Activated CD8-positive, alpha-beta T cell treated with anti-CD3 and anti-CD28 coated beads for 36 hours (primary cell): ENCODE measurements around the gene IVD. TPM values are rescaled to one million over a fixed set of nuclear protein-coding genes. Genes with fewer than 3 reads are reported as not detected.

ENCODE experiments used
- ATAC-seq: fragments of 200-7000 bp; cut with Tn5 transposase; one replicate; pipeline ENCODE4 v1.10.0; 2021; ENCODE audit warnings: mild to moderate bottlenecking, moderate library complexity
- CTCF ChIA-PET: fragments of 350-600 bp; sonication (Branson Sonifier 250); formaldehyde crosslinking; loops from one replicate; lab custom pipeline; 2021; ENCODE audit warnings: antibody characterized with exemption; lab: Charles Lee
- POLR2A ChIA-PET: fragments of 350-600 bp; sonication (Branson Sonifier 250); formaldehyde crosslinking; loops from one replicate; lab custom pipeline; 2021; ENCODE audit warnings: antibody characterized with exemption; lab: Charles Lee
- DNase-seq: peaks from one replicate; pipeline ENCODE4 v3.0.0-alpha.2; 2020
- H3K27ac Mint-ChIP-seq: one replicate; pipeline ENCODE4 v1.8.0; 2021; ENCODE audit warnings: mild to moderate bottlenecking, mixed read lengths
- H3K27me3 Mint-ChIP-seq: one replicate; pipeline ENCODE4 v1.8.0; 2021; ENCODE audit warnings: mixed read lengths
- H3K36me3 Mint-ChIP-seq: one replicate; pipeline ENCODE4 v1.8.0; 2021; ENCODE audit warnings: low read depth, mixed read lengths
- H3K4me1 Mint-ChIP-seq: one replicate; pipeline ENCODE4 v1.8.0; 2021; ENCODE audit warnings: low read depth, mixed read lengths
- H3K4me3 Mint-ChIP-seq: one replicate; pipeline ENCODE4 v1.8.0; 2021; ENCODE audit warnings: mild to moderate bottlenecking, moderate library complexity, mixed read lengths
- H3K9me3 Mint-ChIP-seq: one replicate; pipeline ENCODE4 v1.8.0; 2021; ENCODE audit warnings: mixed read lengths
- intact Hi-C: fragments of 100-400 bp; cut with micrococcal nuclease; formaldehyde crosslinking; loops from one replicate; pipeline ENCODE4 v1.10.0; 2022
- total RNA-seq, 2 experiments: library from RNA; stranded (reverse); gene quantifications; one replicate each; pipeline ENCODE4 v1.2.3, GENCODE V29; 2021
- TF ChIP-seq, protein P1 (sequence below): fragments of 200-600 bp; IDR thresholded peaks from one replicate; pipeline ENCODE4 v1.8.0; 2022; ENCODE audit warnings: antibody characterized with exemption, mild to moderate bottlenecking

IVD gene
- total RNA-seq, 2 experiments from 2014 or later, result 56.9 to 65.0 TPM

DNA sequence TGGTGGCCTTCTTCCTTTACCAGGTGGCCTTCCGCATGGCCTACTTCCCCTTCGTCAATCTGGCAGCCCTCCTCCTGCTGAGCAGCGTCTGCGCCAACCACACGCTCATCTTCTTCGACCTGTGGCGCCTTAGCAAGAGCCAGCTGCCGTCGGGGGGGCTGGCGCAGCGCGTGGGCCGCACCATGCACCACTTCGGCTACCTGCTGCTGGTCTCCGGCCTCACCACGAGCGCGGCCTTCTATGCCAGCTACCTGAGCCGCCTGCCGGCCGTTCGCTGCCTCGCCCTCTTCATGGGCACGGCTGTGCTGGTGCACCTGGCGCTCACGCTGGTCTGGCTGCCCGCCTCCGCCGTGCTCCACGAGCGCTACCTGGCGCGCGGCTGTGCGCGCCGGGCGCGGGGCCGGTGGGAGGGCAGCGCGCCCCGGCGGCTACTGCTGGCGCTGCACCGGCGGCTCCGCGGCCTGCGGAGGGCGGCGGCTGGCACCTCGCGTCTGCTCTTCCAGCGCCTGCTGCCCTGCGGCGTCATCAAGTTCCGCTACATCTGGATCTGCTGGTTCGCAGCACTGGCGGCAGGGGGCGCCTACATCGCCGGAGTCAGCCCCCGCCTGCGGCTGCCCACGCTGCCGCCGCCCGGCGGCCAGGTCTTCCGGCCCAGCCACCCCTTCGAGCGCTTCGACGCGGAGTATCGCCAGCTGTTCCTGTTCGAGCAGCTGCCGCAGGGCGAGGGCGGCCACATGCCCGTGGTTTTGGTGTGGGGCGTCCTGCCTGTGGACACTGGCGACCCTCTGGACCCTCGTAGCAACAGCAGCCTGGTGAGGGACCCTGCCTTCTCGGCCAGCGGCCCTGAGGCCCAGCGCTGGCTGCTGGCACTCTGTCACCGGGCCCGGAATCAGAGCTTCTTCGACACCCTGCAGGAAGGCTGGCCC is 37.6 kb upstream of the IVD start:
- Mint-ChIP-seq H3K27ac (peak overlapping the region; percentile 79), H3K36me3 (no peaks in the 10 kb centered on the region), H3K4me1 (peaks cover 20% of the 10 kb centered on the region), H3K27me3 (no peaks in the 10 kb centered on the region), H3K9me3 (no peaks in the 10 kb centered on the region), H3K4me3 (peak overlapping the region; percentile 82)
- ChIA-PET CTCF (interaction anchor here (0.9 to 5.3 kb wide), 26 partner anchors 10 to 152 kb away, joined by 3 to 83 read pairs (median 5); partner anchors contain the start of genes BAHD1, CCDC9B, CHST14 and DISP2), POLR2A (interaction anchor here (0.8 to 2.6 kb wide), 14 partner anchors 10 to 54 kb away, joined by 3 to 7 read pairs (median 4); partner anchors contain the start of genes DISP2 and KNSTRN)
- peak; percentile 92 for DNase-seq
- TF ChIP-seq, protein P1, sequence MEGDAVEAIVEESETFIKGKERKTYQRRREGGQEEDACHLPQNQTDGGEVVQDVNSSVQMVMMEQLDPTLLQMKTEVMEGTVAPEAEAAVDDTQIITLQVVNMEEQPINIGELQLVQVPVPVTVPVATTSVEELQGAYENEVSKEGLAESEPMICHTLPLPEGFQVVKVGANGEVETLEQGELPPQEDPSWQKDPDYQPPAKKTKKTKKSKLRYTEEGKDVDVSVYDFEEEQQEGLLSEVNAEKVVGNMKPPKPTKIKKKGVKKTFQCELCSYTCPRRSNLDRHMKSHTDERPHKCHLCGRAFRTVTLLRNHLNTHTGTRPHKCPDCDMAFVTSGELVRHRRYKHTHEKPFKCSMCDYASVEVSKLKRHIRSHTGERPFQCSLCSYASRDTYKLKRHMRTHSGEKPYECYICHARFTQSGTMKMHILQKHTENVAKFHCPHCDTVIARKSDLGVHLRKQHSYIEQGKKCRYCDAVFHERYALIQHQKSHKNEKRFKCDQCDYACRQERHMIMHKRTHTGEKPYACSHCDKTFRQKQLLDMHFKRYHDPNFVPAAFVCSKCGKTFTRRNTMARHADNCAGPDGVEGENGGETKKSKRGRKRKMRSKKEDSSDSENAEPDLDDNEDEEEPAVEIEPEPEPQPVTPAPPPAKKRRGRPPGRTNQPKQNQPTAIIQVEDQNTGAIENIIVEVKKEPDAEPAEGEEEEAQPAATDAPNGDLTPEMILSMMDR, result peak; percentile 96
- ATAC-seq, result peak; percentile 98
- intact Hi-C loops, result no loop called here

DNA sequence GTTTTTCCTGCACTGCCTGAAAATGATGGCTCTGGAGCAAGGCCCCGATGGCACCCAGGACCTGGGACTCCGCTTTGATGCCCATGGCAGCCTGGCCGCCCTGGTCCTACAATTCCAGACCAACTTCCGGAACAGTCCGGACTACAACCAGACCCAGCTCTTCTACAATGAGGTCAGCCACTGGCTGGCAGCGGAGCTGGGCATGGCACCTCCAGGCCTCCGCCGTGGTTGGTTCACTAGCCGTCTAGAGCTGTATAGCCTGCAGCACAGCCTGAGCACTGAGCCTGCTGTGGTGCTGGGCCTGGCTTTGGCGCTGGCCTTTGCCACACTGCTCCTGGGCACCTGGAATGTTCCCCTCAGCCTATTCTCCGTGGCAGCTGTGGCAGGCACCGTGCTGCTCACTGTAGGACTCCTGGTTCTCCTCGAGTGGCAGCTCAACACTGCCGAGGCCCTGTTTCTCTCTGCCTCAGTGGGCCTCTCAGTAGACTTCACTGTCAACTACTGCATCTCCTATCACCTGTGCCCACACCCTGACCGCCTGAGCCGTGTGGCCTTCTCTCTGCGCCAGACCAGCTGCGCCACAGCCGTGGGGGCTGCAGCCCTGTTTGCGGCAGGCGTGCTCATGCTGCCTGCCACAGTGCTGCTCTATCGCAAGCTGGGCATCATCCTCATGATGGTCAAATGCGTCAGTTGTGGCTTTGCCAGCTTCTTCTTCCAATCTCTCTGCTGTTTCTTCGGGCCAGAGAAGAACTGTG is 36.7 kb upstream of the IVD start:
- no peak for DNase-seq
- Mint-ChIP-seq H3K4me3 (no peak overlapping the region), H3K36me3 (no peaks in the 10 kb centered on the region), H3K4me1 (peaks cover 20% of the 10 kb centered on the region), H3K27ac (no peak overlapping the region), H3K27me3 (no peaks in the 10 kb centered on the region), H3K9me3 (no peaks in the 10 kb centered on the region)
- TF ChIP-seq, protein P1, result no peak
- ChIA-PET POLR2A (interaction anchor here (0.8 to 2.6 kb wide), 9 partner anchors 9 to 51 kb away, joined by 3 to 7 read pairs (median 3); partner anchors contain the start of gene KNSTRN), CTCF (interaction anchor here (1.0 to 5.3 kb wide), 22 partner anchors 9 to 151 kb away, joined by 3 to 83 read pairs (median 6); partner anchors contain the start of genes CCDC9B, CHST14, DISP2 and IVD)
- ATAC-seq, result no peak
- intact Hi-C loops, result no loop called here

DNA sequence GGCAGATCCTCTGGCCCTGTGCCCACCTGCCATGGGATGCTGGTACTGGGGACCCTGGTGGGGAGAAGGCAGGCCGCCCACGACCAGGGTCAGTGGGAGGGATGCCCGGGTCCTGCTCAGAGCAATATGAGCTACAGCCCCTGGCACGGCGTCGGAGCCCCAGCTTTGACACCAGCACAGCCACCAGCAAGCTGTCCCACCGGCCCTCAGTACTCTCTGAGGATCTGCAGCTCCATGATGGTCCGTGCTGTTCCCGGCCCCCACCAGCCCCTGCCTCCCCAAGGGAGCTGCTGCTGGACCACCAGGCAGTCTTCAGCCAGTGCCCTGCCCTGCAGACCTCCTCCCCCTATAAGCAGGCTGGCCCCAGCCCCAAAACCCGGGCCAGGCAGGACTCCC is 36.1 kb upstream of the IVD start:
- ATAC-seq (no peak), DNase-seq (no peak)
- TF ChIP-seq, protein P1, result no peak
- H3K36me3 Mint-ChIP-seq, result no peaks in the 10 kb centered on the region
- intact Hi-C loops, result no loop called here
- no peak overlapping the region for H3K4me3 Mint-ChIP-seq
- no peaks in the 10 kb centered on the region for H3K9me3 Mint-ChIP-seq
- no peak overlapping the region for H3K27ac Mint-ChIP-seq
- CTCF ChIA-PET, result interaction anchor here (0.9 to 5.3 kb wide), 10 partner anchors 9 to 151 kb away, joined by 3 to 74 read pairs (median 9); partner anchors contain the start of genes DISP2 and PLCB2
- H3K4me1 Mint-ChIP-seq, result peaks cover 20% of the 10 kb centered on the region
- POLR2A ChIA-PET, result interaction anchor here (0.8 to 2.6 kb wide), 5 partner anchors 8 to 51 kb away, joined by 3 to 7 read pairs (median 3); partner anchors contain the start of gene IVD
- no peaks in the 10 kb centered on the region for H3K27me3 Mint-ChIP-seq

DNA sequence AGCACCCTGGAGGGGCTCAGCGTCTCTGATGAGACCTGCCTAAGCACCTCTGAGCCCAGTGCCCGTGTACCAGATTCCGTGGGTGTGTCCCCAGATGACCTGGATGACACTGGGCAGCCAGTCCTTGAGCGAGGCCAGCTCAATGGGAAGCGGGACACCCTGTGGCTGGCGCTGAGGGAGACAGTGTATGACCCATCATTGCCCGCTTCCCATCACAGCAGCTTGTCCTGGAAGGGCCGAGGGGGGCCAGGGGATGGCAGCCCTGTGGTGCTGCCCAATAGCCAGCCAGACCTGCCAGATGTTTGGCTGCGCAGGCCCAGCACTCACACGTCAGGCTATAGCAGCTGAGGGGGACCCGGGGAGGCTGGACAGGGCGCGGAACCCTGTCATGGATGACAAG is 35.6 kb upstream of the IVD start:
- peaks cover 20% of the 10 kb centered on the region for H3K4me1 Mint-ChIP-seq
- no peaks in the 10 kb centered on the region for H3K36me3 Mint-ChIP-seq
- intact Hi-C loops, result no loop called here
- DNase-seq, result no peak
- ChIA-PET POLR2A (interaction anchor here (0.6 to 2.6 kb wide), 5 partner anchors 8 to 50 kb away, joined by 3 to 7 read pairs (median 3); partner anchors contain the start of gene IVD), CTCF (interaction anchor here (0.9 to 5.3 kb wide), 4 partner anchors 12 to 91 kb away, joined by 4 to 74 read pairs (median 22); partner anchors contain the start of gene DISP2)
- ATAC-seq, result no peak
- H3K27me3 Mint-ChIP-seq, result no peaks in the 10 kb centered on the region
- TF ChIP-seq, protein P1, result no peak
- no peaks in the 10 kb centered on the region for H3K9me3 Mint-ChIP-seq
- H3K27ac Mint-ChIP-seq, result no peak overlapping the region
- no peak overlapping the region for H3K4me3 Mint-ChIP-seq
